NCI-H1092 (cell line): Measurements from ENCODE around the gene ZNF169.
"Not testable (repeated sequence)": the region's sequence is repeated elsewhere in the genome, so short reads cannot be mapped to it uniquely, and the experiment has no call there.

Experiments used
- DNase-seq: peaks from one replicate; lab custom pipeline; 2025; lab: John Stamatoyannopoulos, UW

Gene ZNF169

GRCh38 chr9:94287877-94288513 is 28.9 kb downstream of the ZNF169 start:
- no peak for DNase-seq

- no peak for DNase-seq
Measured at GRCh38 chr9:94289691-94290090, 30.6 kb downstream of the ZNF169 start.

GRCh38 chr9:94298949-94299599 is 40.0 kb downstream of the ZNF169 start:
- no peak for DNase-seq

GRCh38 chr9:94300470-94301301 is 41.6 kb downstream of the ZNF169 start:
- no peak for DNase-seq

GRCh38 chr9:94301583-94301982 is 42.5 kb downstream of the ZNF169 start:
- no peak for DNase-seq

GRCh38 chr9:94302426-94302825 is 43.3 kb downstream of the ZNF169 start:
- no peak for DNase-seq

GRCh38 chr9:94303321-94303720 is 44.2 kb downstream of the ZNF169 start:
- no peak for DNase-seq

- DNase-seq: not testable (repeated sequence)
Measured at GRCh38 chr9:94315034-94315984, 56.2 kb downstream of the ZNF169 start.

GRCh38 chr9:94316236-94316635 is 57.1 kb downstream of the ZNF169 start:
- DNase-seq: not testable (repeated sequence)

GRCh38 chr9:94317949-94318657 is 59.0 kb downstream of the ZNF169 start:
- not testable (repeated sequence) for DNase-seq

- DNase-seq: not testable (repeated sequence)
Measured at GRCh38 chr9:94322342-94322940, 63.3 kb downstream of the ZNF169 start.

- DNase-seq: not testable (repeated sequence)
Measured at GRCh38 chr9:94323153-94323798, 64.2 kb downstream of the ZNF169 start.

- DNase-seq: not testable (repeated sequence)
Measured at GRCh38 chr9:94325583-94325982, 66.5 kb downstream of the ZNF169 start.

- not testable (repeated sequence) for DNase-seq
Measured at GRCh38 chr9:94328544-94328943, 69.4 kb downstream of the ZNF169 start, which contains the start of gene NUTM2F. NUTM2F (minus strand) TSS chr9:94328644; CDS start chr9:94328623, 21 bp downstream.

GRCh38 chr9:94336445-94336844 is 77.3 kb downstream of the ZNF169 start:
- not testable (repeated sequence) for DNase-seq

GRCh38 chr9:94338723-94339122 is 79.6 kb downstream of the ZNF169 start:
- DNase-seq: not testable (repeated sequence)

- not testable (repeated sequence) for DNase-seq
Measured at GRCh38 chr9:94339657-94340056, 80.6 kb downstream of the ZNF169 start.

- DNase-seq: not testable (repeated sequence)
Measured at GRCh38 chr9:94340750-94341149, 81.7 kb downstream of the ZNF169 start.

GRCh38 chr9:94341703-94342102 is 82.6 kb downstream of the ZNF169 start:
- not testable (repeated sequence) for DNase-seq

- not testable (repeated sequence) for DNase-seq
Measured at GRCh38 chr9:94347451-94347850, 88.4 kb downstream of the ZNF169 start.
